OCI-LY7 (cell line): ENCODE measurements around the gene SLC25A26. TPM values are rescaled to one million over a fixed set of nuclear protein-coding genes. Genes with fewer than 3 reads are reported as not detected.

Source experiments
- BruUV-seq: library from RNA; stranded (reverse); fragments of 400-500 nt; replicated peaks from 2 replicates; lab custom pipeline; 2021; lab: Mats Ljungman, UMichigan
- CTCF ChIA-PET: fragments of 300-600 bp; sonication (Branson Sonifier 250); formaldehyde crosslinking; loops from one replicate; lab custom pipeline; 2022; ENCODE audit warnings: antibody characterized with exemption; ENCODE audit not compliant: unreplicated experiment; lab: Charles Lee
- POLR2A ChIA-PET: fragments of 300-600 bp; sonication (Branson Sonifier 250); formaldehyde crosslinking; loops from one replicate; lab custom pipeline; 2022; ENCODE audit warnings: antibody characterized with exemption; lab: Charles Lee
- DNase-seq: peaks from one replicate; pipeline ENCODE4 v3.0.0-alpha.2; 2015; ENCODE audit warnings: low spot score
- H2AFZ ChIP-seq: fragments of 200-600 bp; sonication (generic), shearing (Covaris generic); 2 replicates; pipeline ENCODE4 v1.6.1; 2014; ENCODE audit warnings: mild to moderate bottlenecking, antibody characterized with exemption, low read length, moderate library complexity
- H3K27ac ChIP-seq: fragments of 200-600 bp; sonication (generic); 2 replicates; pipeline ENCODE4 v1.5.1; 2014; ENCODE audit warnings: mixed run types, low read depth, mild to moderate bottlenecking, moderate library complexity, low read length, inconsistent platforms; ENCODE audit not compliant: poor library complexity, severe bottlenecking
- H3K36me3 ChIP-seq: fragments of 200-600 bp; sonication (generic); 2 replicates; pipeline ENCODE4 v1.6.1; 2014; ENCODE audit warnings: mild to moderate bottlenecking, antibody characterized with exemption, low read length, moderate library complexity, mixed read lengths; ENCODE audit not compliant: insufficient read depth
- H3K4me1 ChIP-seq: fragments of 200-600 bp; sonication (generic); 2 replicates; pipeline ENCODE4 v1.5.1; 2014; ENCODE audit warnings: mild to moderate bottlenecking, low read length; ENCODE audit not compliant: insufficient read depth, poor library complexity, severe bottlenecking
- H3K4me2 ChIP-seq: fragments of 200-600 bp; sonication (generic); 2 replicates; pipeline ENCODE4 v1.6.1; 2014; ENCODE audit warnings: mild to moderate bottlenecking, low read length
- H3K4me3 ChIP-seq: fragments of 200-600 bp; sonication (generic); 2 replicates; pipeline ENCODE4 v1.5.1; 2014; ENCODE audit warnings: mild to moderate bottlenecking, low read depth, low read length; ENCODE audit not compliant: poor library complexity, severe bottlenecking
- H3K79me2 ChIP-seq: fragments of 200-600 bp; sonication (generic); 2 replicates; pipeline ENCODE4 v1.6.1; 2016; ENCODE audit warnings: low read depth, mild to moderate bottlenecking, low read length, moderate library complexity, mixed read lengths; ENCODE audit not compliant: insufficient read depth
- H3K9me2 ChIP-seq: fragments of 200-600 bp; sonication (generic); 2 replicates; pipeline ENCODE4 v1.6.1; 2016; ENCODE audit warnings: mild to moderate bottlenecking, low read length, mixed read lengths; ENCODE audit not compliant: insufficient read depth
- H3K9me3 ChIP-seq: fragments of 200-600 bp; sonication (generic); 2 replicates; pipeline ENCODE4 v1.6.1; 2014; ENCODE audit warnings: mild to moderate bottlenecking, mixed run types, low read length, mixed read lengths
- H4K20me1 ChIP-seq: fragments of 200-600 bp; sonication (generic); 2 replicates; pipeline ENCODE4 v1.6.1; 2014; ENCODE audit warnings: mild to moderate bottlenecking, antibody characterized with exemption, low read length, moderate library complexity, mixed read lengths; ENCODE audit not compliant: insufficient read depth
- EZH2phosphoT487 ChIP-seq: fragments of 200-600 bp; sonication (generic); IDR thresholded peaks from 2 replicates; pipeline ENCODE4 v1.6.1; 2018; ENCODE audit warnings: low read depth, borderline replicate concordance, mild to moderate bottlenecking, mixed run types, antibody characterized with exemption, low read length, moderate library complexity, mixed read lengths
- intact Hi-C: fragments of 100-400 bp; cut with micrococcal nuclease; formaldehyde crosslinking; loops from one replicate; pipeline ENCODE4 v1.10.0; 2022; ENCODE audit not compliant: unreplicated experiment
- total RNA-seq, 2 experiments: library from RNA; depleted of rRNA in 1 of 2; stranded (reverse); fragments of >200 nt in 1 of 2; shearing (Covaris generic) in 1 of 2; gene quantifications; 2 replicates each; pipeline ENCODE4 v1.2.3, GENCODE V29; 2014 to 2022
- TF ChIP-seq, protein P1 (sequence below): fragments of 200-600 bp; sonication (generic); conservative IDR thresholded peaks from 2 replicates; pipeline ENCODE4 v1.5.1; 2014; ENCODE audit warnings: mild to moderate bottlenecking, antibody characterized with exemption, low read length, moderate library complexity, mixed read lengths

The SLC25A26 gene
- total RNA-seq, 2 experiments from 2014 or later: 9.8 to 14.2 TPM

DNA sequence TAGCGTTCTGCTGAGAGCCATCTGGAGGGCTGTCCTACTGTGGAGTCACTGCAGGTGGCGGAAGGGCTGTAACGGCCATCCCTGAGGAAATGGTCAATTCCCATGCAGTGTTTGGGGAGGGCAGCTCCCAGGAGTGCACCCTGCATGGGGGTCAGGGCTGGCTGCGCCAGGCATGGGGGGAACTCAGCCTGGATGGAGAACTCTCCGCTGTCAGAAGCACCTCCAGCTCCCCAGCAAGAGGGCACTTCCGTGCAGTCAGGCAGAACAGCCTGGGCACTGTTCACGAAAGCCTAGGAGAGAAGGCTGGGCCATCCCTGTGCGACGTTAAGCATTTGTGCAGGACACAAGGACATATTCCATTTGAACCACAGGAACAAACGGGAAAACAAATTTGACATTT is 174.8 kb downstream of the SLC25A26 start:
- H3K9me3 ChIP-seq: no peaks in the 10 kb centered on the region
- H3K27ac ChIP-seq: no peak overlapping the region
- peaks cover 100% of the 10 kb centered on the region for H3K36me3 ChIP-seq
- H3K79me2 ChIP-seq: peaks cover 2% of the 10 kb centered on the region; the same call in 1 of the 2 replicates
- no peak for TF ChIP-seq EZH2phosphoT487
- TF ChIP-seq, protein P1, sequence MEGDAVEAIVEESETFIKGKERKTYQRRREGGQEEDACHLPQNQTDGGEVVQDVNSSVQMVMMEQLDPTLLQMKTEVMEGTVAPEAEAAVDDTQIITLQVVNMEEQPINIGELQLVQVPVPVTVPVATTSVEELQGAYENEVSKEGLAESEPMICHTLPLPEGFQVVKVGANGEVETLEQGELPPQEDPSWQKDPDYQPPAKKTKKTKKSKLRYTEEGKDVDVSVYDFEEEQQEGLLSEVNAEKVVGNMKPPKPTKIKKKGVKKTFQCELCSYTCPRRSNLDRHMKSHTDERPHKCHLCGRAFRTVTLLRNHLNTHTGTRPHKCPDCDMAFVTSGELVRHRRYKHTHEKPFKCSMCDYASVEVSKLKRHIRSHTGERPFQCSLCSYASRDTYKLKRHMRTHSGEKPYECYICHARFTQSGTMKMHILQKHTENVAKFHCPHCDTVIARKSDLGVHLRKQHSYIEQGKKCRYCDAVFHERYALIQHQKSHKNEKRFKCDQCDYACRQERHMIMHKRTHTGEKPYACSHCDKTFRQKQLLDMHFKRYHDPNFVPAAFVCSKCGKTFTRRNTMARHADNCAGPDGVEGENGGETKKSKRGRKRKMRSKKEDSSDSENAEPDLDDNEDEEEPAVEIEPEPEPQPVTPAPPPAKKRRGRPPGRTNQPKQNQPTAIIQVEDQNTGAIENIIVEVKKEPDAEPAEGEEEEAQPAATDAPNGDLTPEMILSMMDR: no peak
- H3K4me3 ChIP-seq: no peak overlapping the region
- POLR2A ChIA-PET: no interaction called here
- DNase-seq: no peak
- H3K4me2 ChIP-seq: no peak overlapping the region
- no TSS peak for BruUV-seq
- no peaks in the 10 kb centered on the region for H3K9me2 ChIP-seq
- CTCF ChIA-PET: no interaction called here
- peaks cover 13% of the 10 kb centered on the region for H3K4me1 ChIP-seq
- H4K20me1 ChIP-seq: 0 out of 2 replicates have a peak, but pooled peaks cover 4% of the 10 kb centered on the region
- intact Hi-C loops: no loop called here
- H2AFZ ChIP-seq: no peak overlapping the region

DNA sequence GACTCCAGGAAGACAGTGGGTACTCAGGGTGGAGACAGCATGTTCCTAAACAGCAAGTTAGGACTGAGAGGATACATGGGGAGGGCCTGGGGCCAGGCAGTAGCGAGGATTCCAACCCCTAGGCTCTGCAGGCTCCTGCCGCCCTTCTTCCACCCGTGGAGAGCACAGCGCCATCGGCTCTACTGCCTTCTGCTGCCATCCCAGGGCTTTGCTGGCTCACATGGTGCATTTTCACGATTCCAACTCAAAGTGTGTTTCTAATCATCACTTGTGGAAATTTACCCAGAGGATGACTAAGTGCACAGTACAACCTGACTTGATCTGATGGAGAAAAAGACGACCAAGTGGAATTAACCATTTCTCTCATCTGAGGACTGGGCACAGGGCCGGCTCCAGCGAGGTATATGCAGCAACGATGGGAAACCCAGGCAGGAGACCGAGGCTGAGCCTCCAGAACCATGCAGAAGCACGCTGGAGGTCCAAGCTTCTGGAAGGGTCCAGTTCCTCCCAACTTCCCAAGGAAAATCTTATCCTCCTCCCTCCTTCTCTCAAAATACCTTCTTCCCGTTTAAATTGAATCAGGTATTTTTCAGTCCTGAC is 175.5 kb downstream of the SLC25A26 start:
- TF ChIP-seq EZH2phosphoT487: no peak
- TF ChIP-seq, protein P1: no peak
- CTCF ChIA-PET: no interaction called here
- no peak overlapping the region for H3K4me2 ChIP-seq
- DNase-seq: no peak
- no peaks in the 10 kb centered on the region for H3K79me2 ChIP-seq
- peaks cover 100% of the 10 kb centered on the region for H3K36me3 ChIP-seq
- H4K20me1 ChIP-seq: 0 out of 2 replicates have a peak, but pooled peaks cover 2% of the 10 kb centered on the region
- intact Hi-C loops: no loop called here
- H3K27ac ChIP-seq: no peak overlapping the region
- no peak overlapping the region for H3K4me3 ChIP-seq
- POLR2A ChIA-PET: no interaction called here
- H2AFZ ChIP-seq: no peak overlapping the region
- peaks cover 6% of the 10 kb centered on the region for H3K4me1 ChIP-seq
- H3K9me2 ChIP-seq: no peaks in the 10 kb centered on the region
- BruUV-seq: no TSS peak
- no peaks in the 10 kb centered on the region for H3K9me3 ChIP-seq

DNA sequence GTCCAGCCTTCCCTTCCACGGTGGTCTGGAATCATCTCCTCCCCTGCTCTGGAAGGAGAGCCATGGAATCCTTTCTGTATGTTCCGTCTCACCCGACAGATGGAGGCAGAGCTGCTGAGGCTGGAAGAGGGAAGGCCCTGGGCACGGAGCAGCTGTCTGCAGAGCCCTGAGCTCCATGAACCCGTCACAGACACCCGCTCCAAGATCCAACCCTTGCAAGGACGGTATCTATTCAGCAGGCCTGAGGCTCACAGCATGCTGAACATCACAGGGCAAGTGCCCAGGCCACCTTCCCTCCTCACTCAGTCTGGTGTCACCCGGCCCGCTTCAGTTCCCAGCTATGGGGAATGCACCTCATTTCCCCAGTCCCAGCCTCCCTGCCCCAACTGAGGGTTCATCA is 176.1 kb downstream of the SLC25A26 start:
- BruUV-seq: no TSS peak
- Histone ChIP-seq H3K4me1 (peaks cover 5% of the 10 kb centered on the region), H3K36me3 (peaks cover 100% of the 10 kb centered on the region), H3K9me2 (no peaks in the 10 kb centered on the region), H3K4me3 (no peak overlapping the region), H3K4me2 (no peak overlapping the region), H2AFZ (no peak overlapping the region), H3K79me2 (no peaks in the 10 kb centered on the region), H4K20me1 (no peaks in the 10 kb centered on the region), H3K27ac (no peak overlapping the region), H3K9me3 (no peaks in the 10 kb centered on the region)
- ChIA-PET POLR2A (interaction anchor here (0.5 kb wide), 1 partner anchor 422 kb away, joined by 3 read pairs; no protein-coding TSS in a partner anchor), CTCF (no interaction called here)
- no peak for TF ChIP-seq EZH2phosphoT487
- TF ChIP-seq, protein P1: no peak
- intact Hi-C loops: no loop called here
- DNase-seq: no peak
